Measurements from ENCODE around the gene GALK1.

Gene GALK1

GRCh38 chr17:75729351-75729750 is 35.6 kb downstream of the GALK1 start:
- Histone ChIP-seq H3K27me3 (ENCODE audit: low read depth, low read length) (no peaks in the 10 kb centered on the region), H3K9me3 (ENCODE audit: control insufficient read depth in 1 of 2, low read length in 2 of 2) (no peaks in the 10 kb centered on the region), H3K27ac (ENCODE audit: low read length) (no peak overlapping the region), H3K4me3 (ENCODE audit: low read depth in 1 of 2, low read length in 2 of 2) (no peak overlapping the region), H3K36me3 (ENCODE audit: control insufficient read depth in 1 of 2, insufficient read depth in 2 of 2, low read length in 2 of 2) (peaks cover 7 to 15% of the 10 kb centered on the region in 2 donors), H3K4me1 (ENCODE audit: control insufficient read depth in 1 of 2, insufficient read depth in 2 of 2, low read length in 2 of 2) (no peaks in the 10 kb centered on the region)

GRCh38 chr17:75727391-75727790 is 37.6 kb downstream of the GALK1 start:
- no peak overlapping the region for H3K4me3 ChIP-seq (ENCODE audit: low read depth in 1 of 2, low read length in 2 of 2)
- H3K27ac ChIP-seq (ENCODE audit: low read length): no peak overlapping the region
- peaks cover 7 to 15% of the 10 kb centered on the region in 2 donors for H3K36me3 ChIP-seq (ENCODE audit: control insufficient read depth in 1 of 2, insufficient read depth in 2 of 2, low read length in 2 of 2)
- H3K9me3 ChIP-seq (ENCODE audit: control insufficient read depth in 1 of 2, low read length in 2 of 2): no peaks in the 10 kb centered on the region
- H3K4me1 ChIP-seq (ENCODE audit: control insufficient read depth in 1 of 2, insufficient read depth in 2 of 2, low read length in 2 of 2): peaks cover 0 to 5% of the 10 kb centered on the region in 2 donors
- H3K27me3 ChIP-seq (ENCODE audit: low read depth, low read length): peaks cover 7% of the 10 kb centered on the region

- H3K27me3 ChIP-seq (ENCODE audit: low read depth, low read length): peaks cover 17% of the 10 kb centered on the region
- peaks cover 0 to 9% of the 10 kb centered on the region in 2 donors for H3K4me1 ChIP-seq (ENCODE audit: control insufficient read depth in 1 of 2, insufficient read depth in 2 of 2, low read length in 2 of 2)
- H3K4me3 ChIP-seq (ENCODE audit: low read depth in 1 of 2, low read length in 2 of 2): no peak overlapping the region
- no peak overlapping the region for H3K27ac ChIP-seq (ENCODE audit: low read length)
- peaks cover 7 to 15% of the 10 kb centered on the region in 2 donors for H3K36me3 ChIP-seq (ENCODE audit: control insufficient read depth in 1 of 2, insufficient read depth in 2 of 2, low read length in 2 of 2)
- no peaks in the 10 kb centered on the region for H3K9me3 ChIP-seq (ENCODE audit: control insufficient read depth in 1 of 2, low read length in 2 of 2)
Observed at GRCh38 chr17:75725504-75725903, 39.5 kb downstream of the GALK1 start.

- Histone ChIP-seq H3K4me3 (ENCODE audit: low read depth in 1 of 2, low read length in 2 of 2) (no peak overlapping the region), H3K9me3 (ENCODE audit: control insufficient read depth in 1 of 2, low read length in 2 of 2) (no peaks in the 10 kb centered on the region), H3K27ac (ENCODE audit: low read length) (peak overlapping the region; percentile 0), H3K36me3 (ENCODE audit: control insufficient read depth in 1 of 2, insufficient read depth in 2 of 2, low read length in 2 of 2) (peaks cover 7 to 12% of the 10 kb centered on the region in 2 donors), H3K4me1 (ENCODE audit: control insufficient read depth in 1 of 2, insufficient read depth in 2 of 2, low read length in 2 of 2) (peaks cover 0 to 10% of the 10 kb centered on the region in 2 donors), H3K27me3 (ENCODE audit: low read depth, low read length) (peaks cover 17% of the 10 kb centered on the region)
Observed at GRCh38 chr17:75724016-75725003, 40.7 kb downstream of the GALK1 start.

GRCh38 chr17:75723171-75723930 is 41.6 kb downstream of the GALK1 start:
- peak overlapping the region; percentile 50 to 51 for H3K4me3 ChIP-seq (ENCODE audit: low read depth in 1 of 2, low read length in 2 of 2)
- peaks cover 7 to 12% of the 10 kb centered on the region in 2 donors for H3K36me3 ChIP-seq (ENCODE audit: control insufficient read depth in 1 of 2, insufficient read depth in 2 of 2, low read length in 2 of 2)
- H3K9me3 ChIP-seq (ENCODE audit: control insufficient read depth in 1 of 2, low read length in 2 of 2): no peaks in the 10 kb centered on the region
- H3K27me3 ChIP-seq (ENCODE audit: low read depth, low read length): peaks cover 17% of the 10 kb centered on the region
- peaks cover 0 to 10% of the 10 kb centered on the region in 2 donors for H3K4me1 ChIP-seq (ENCODE audit: control insufficient read depth in 1 of 2, insufficient read depth in 2 of 2, low read length in 2 of 2)
- peak overlapping the region; percentile 84 for H3K27ac ChIP-seq (ENCODE audit: low read length)

- H3K4me3 ChIP-seq (ENCODE audit: low read depth in 1 of 2, low read length in 2 of 2): peak overlapping the region; percentile 51 to 65
- peaks cover 3 to 8% of the 10 kb centered on the region in 2 donors for H3K36me3 ChIP-seq (ENCODE audit: control insufficient read depth in 1 of 2, insufficient read depth in 2 of 2, low read length in 2 of 2)
- no peaks in the 10 kb centered on the region for H3K9me3 ChIP-seq (ENCODE audit: control insufficient read depth in 1 of 2, low read length in 2 of 2)
- peaks cover 17% of the 10 kb centered on the region for H3K27me3 ChIP-seq (ENCODE audit: low read depth, low read length)
- H3K4me1 ChIP-seq (ENCODE audit: control insufficient read depth in 1 of 2, insufficient read depth in 2 of 2, low read length in 2 of 2): peaks cover 0 to 10% of the 10 kb centered on the region in 2 donors
- peak overlapping the region; percentile 84 for H3K27ac ChIP-seq (ENCODE audit: low read length)
Observed at GRCh38 chr17:75722542-75723095, 42.4 kb downstream of the GALK1 start.

- Histone ChIP-seq H3K9me3 (ENCODE audit: control insufficient read depth in 1 of 2, low read length in 2 of 2) (no peaks in the 10 kb centered on the region), H3K4me1 (ENCODE audit: control insufficient read depth in 1 of 2, insufficient read depth in 2 of 2, low read length in 2 of 2) (peaks cover 0 to 10% of the 10 kb centered on the region in 2 donors), H3K4me3 (ENCODE audit: low read depth in 1 of 2, low read length in 2 of 2) (peak overlapping the region; percentile 51 to 65), H3K27me3 (ENCODE audit: low read depth, low read length) (peaks cover 17% of the 10 kb centered on the region), H3K27ac (ENCODE audit: low read length) (peak overlapping the region; percentile 84), H3K36me3 (ENCODE audit: control insufficient read depth in 1 of 2, insufficient read depth in 2 of 2, low read length in 2 of 2) (peaks cover 2 to 3% of the 10 kb centered on the region in 2 donors)
Observed at GRCh38 chr17:75722076-75722475, 42.9 kb downstream of the GALK1 start.

GRCh38 chr17:75721463-75722011 is 43.5 kb downstream of the GALK1 start:
- no peaks in the 10 kb centered on the region for H3K9me3 ChIP-seq (ENCODE audit: control insufficient read depth in 1 of 2, low read length in 2 of 2)
- peaks cover 0 to 3% of the 10 kb centered on the region in 2 donors for H3K36me3 ChIP-seq (ENCODE audit: control insufficient read depth in 1 of 2, insufficient read depth in 2 of 2, low read length in 2 of 2)
- peak overlapping the region; percentile 84 for H3K27ac ChIP-seq (ENCODE audit: low read length)
- H3K4me1 ChIP-seq (ENCODE audit: control insufficient read depth in 1 of 2, insufficient read depth in 2 of 2, low read length in 2 of 2): peaks cover 0 to 10% of the 10 kb centered on the region in 2 donors
- H3K4me3 ChIP-seq (ENCODE audit: low read depth in 1 of 2, low read length in 2 of 2): peak overlapping the region; percentile 51 to 65
- peaks cover 17% of the 10 kb centered on the region for H3K27me3 ChIP-seq (ENCODE audit: low read depth, low read length)

- H3K4me1 ChIP-seq (ENCODE audit: control insufficient read depth in 1 of 2, insufficient read depth in 2 of 2, low read length in 2 of 2): peaks cover 0 to 10% of the 10 kb centered on the region in 2 donors
- H3K27ac ChIP-seq (ENCODE audit: low read length): peak within 1 kb of the TSS; percentile 84
- peaks cover 0 to 2% of the 10 kb centered on the region in 2 donors for H3K36me3 ChIP-seq (ENCODE audit: control insufficient read depth in 1 of 2, insufficient read depth in 2 of 2, low read length in 2 of 2)
- H3K9me3 ChIP-seq (ENCODE audit: control insufficient read depth in 1 of 2, low read length in 2 of 2): no peaks in the 10 kb centered on the region
- peaks cover 17% of the 10 kb centered on the region for H3K27me3 ChIP-seq (ENCODE audit: low read depth, low read length)
- H3K4me3 ChIP-seq (ENCODE audit: low read depth in 1 of 2, low read length in 2 of 2): peak within 1 kb of the TSS; percentile 51 to 65
Observed at GRCh38 chr17:75720656-75721462, 44.1 kb downstream of the GALK1 start, which contains the start of gene ITGB4. Gene ITGB4, plus strand, starts transcription at chr17:75721459. Its CDS starts 3,245 bp downstream, at chr17:75724704.

- Histone ChIP-seq H3K4me1 (ENCODE audit: control insufficient read depth in 1 of 2, insufficient read depth in 2 of 2, low read length in 2 of 2) (peaks cover 0 to 10% of the 10 kb centered on the region in 2 donors), H3K9me3 (ENCODE audit: control insufficient read depth in 1 of 2, low read length in 2 of 2) (no peaks in the 10 kb centered on the region), H3K27me3 (ENCODE audit: low read depth, low read length) (peaks cover 17% of the 10 kb centered on the region), H3K36me3 (ENCODE audit: control insufficient read depth in 1 of 2, insufficient read depth in 2 of 2, low read length in 2 of 2) (no peaks in the 10 kb centered on the region), H3K27ac (ENCODE audit: low read length) (no peak overlapping the region), H3K4me3 (ENCODE audit: low read depth in 1 of 2, low read length in 2 of 2) (no peak overlapping the region)
Observed at GRCh38 chr17:75719732-75720131, 45.3 kb downstream of the GALK1 start.
